Measurements from ENCODE around the gene TENM4. TPM values are rescaled to one million over a fixed set of nuclear protein-coding genes. Genes with fewer than 3 reads are reported as not detected.

TENM4 gene
- total RNA-seq, 1 experiment from 2014 or later: 25.0 TPM

GRCh38 chr11:79095424-79095823 is 345.4 kb downstream of the TENM4 start:
- Mint-ChIP-seq H3K4me3 (no peak overlapping the region), H3K27ac (no peak overlapping the region), H3K4me1 (peaks cover 12% of the 10 kb centered on the region), H3K36me3 (no peaks in the 10 kb centered on the region), H3K9me3 (peaks cover 9% of the 10 kb centered on the region; the same call in 1 of the 2 replicates), H3K27me3 (ENCODE audit: low read depth) (no peaks in the 10 kb centered on the region; the same call in 1 of the 2 replicates)
- ATAC-seq (no peak), DNase-seq (ENCODE audit: low spot score) (no peak)
- TF ChIP-seq TEAD4 (CRISPR knock-in tag; IDR thresholded peaks at IDR 0.05) (no peak), ELF4 (CRISPR knock-in tag; IDR thresholded peaks at IDR 0.05; ENCODE audit: low read depth) (no peak), ATF1 (CRISPR knock-in tag; IDR thresholded peaks at IDR 0.05) (no peak), ZNF425 (CRISPR knock-in tag; conservative IDR thresholded peaks at IDR 0.05) (no peak), GRHL2 (CRISPR knock-in tag; IDR thresholded peaks at IDR 0.05; ENCODE audit: insufficient replicate concordance, severe bottlenecking) (no peak), SMAD3 (CRISPR knock-in tag; IDR thresholded peaks at IDR 0.05; ENCODE audit: borderline replicate concordance) (no peak), JAZF1 (CRISPR knock-in tag; IDR thresholded peaks at IDR 0.05) (no peak)
- TF ChIP-seq, protein P1, sequence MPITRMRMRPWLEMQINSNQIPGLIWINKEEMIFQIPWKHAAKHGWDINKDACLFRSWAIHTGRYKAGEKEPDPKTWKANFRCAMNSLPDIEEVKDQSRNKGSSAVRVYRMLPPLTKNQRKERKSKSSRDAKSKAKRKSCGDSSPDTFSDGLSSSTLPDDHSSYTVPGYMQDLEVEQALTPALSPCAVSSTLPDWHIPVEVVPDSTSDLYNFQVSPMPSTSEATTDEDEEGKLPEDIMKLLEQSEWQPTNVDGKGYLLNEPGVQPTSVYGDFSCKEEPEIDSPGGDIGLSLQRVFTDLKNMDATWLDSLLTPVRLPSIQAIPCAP (CRISPR knock-in tag; IDR thresholded peaks at IDR 0.05): no peak
- TF ChIP-seq, protein P2, sequence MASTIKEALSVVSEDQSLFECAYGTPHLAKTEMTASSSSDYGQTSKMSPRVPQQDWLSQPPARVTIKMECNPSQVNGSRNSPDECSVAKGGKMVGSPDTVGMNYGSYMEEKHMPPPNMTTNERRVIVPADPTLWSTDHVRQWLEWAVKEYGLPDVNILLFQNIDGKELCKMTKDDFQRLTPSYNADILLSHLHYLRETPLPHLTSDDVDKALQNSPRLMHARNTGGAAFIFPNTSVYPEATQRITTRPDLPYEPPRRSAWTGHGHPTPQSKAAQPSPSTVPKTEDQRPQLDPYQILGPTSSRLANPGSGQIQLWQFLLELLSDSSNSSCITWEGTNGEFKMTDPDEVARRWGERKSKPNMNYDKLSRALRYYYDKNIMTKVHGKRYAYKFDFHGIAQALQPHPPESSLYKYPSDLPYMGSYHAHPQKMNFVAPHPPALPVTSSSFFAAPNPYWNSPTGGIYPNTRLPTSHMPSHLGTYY (CRISPR knock-in tag; IDR thresholded peaks at IDR 0.05): no peak
- TF ChIP-seq, protein P3, sequence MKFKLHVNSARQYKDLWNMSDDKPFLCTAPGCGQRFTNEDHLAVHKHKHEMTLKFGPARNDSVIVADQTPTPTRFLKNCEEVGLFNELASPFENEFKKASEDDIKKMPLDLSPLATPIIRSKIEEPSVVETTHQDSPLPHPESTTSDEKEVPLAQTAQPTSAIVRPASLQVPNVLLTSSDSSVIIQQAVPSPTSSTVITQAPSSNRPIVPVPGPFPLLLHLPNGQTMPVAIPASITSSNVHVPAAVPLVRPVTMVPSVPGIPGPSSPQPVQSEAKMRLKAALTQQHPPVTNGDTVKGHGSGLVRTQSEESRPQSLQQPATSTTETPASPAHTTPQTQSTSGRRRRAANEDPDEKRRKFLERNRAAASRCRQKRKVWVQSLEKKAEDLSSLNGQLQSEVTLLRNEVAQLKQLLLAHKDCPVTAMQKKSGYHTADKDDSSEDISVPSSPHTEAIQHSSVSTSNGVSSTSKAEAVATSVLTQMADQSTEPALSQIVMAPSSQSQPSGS (CRISPR knock-in tag; IDR thresholded peaks at IDR 0.05; ENCODE audit: borderline replicate concordance, low read depth): no peak
- POLR2A ChIA-PET: no interaction called here
- CTCF ChIA-PET: no interaction called here

GRCh38 chr11:79094616-79095015 is 346.2 kb downstream of the TENM4 start:
- H3K9me3 Mint-ChIP-seq: peaks cover 9% of the 10 kb centered on the region; the same call in 1 of the 2 replicates
- DNase-seq (ENCODE audit: low spot score) (no peak), ATAC-seq (no peak)
- CTCF ChIA-PET: no interaction called here
- no peaks in the 10 kb centered on the region for H3K36me3 Mint-ChIP-seq
- POLR2A ChIA-PET: no interaction called here
- no peaks in the 10 kb centered on the region for H3K27me3 Mint-ChIP-seq (ENCODE audit: low read depth)
- peaks cover 12% of the 10 kb centered on the region for H3K4me1 Mint-ChIP-seq
- TF ChIP-seq, protein P4, sequence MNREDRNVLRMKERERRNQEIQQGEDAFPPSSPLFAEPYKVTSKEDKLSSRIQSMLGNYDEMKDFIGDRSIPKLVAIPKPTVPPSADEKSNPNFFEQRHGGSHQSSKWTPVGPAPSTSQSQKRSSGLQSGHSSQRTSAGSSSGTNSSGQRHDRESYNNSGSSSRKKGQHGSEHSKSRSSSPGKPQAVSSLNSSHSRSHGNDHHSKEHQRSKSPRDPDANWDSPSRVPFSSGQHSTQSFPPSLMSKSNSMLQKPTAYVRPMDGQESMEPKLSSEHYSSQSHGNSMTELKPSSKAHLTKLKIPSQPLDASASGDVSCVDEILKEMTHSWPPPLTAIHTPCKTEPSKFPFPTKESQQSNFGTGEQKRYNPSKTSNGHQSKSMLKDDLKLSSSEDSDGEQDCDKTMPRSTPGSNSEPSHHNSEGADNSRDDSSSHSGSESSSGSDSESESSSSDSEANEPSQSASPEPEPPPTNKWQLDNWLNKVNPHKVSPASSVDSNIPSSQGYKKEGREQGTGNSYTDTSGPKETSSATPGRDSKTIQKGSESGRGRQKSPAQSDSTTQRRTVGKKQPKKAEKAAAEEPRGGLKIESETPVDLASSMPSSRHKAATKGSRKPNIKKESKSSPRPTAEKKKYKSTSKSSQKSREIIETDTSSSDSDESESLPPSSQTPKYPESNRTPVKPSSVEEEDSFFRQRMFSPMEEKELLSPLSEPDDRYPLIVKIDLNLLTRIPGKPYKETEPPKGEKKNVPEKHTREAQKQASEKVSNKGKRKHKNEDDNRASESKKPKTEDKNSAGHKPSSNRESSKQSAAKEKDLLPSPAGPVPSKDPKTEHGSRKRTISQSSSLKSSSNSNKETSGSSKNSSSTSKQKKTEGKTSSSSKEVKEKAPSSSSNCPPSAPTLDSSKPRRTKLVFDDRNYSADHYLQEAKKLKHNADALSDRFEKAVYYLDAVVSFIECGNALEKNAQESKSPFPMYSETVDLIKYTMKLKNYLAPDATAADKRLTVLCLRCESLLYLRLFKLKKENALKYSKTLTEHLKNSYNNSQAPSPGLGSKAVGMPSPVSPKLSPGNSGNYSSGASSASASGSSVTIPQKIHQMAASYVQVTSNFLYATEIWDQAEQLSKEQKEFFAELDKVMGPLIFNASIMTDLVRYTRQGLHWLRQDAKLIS (CRISPR knock-in tag; IDR thresholded peaks at IDR 0.05; ENCODE audit: borderline replicate concordance): no peak
- H3K4me3 Mint-ChIP-seq: no peak overlapping the region
- no peak overlapping the region for H3K27ac Mint-ChIP-seq

DNA sequence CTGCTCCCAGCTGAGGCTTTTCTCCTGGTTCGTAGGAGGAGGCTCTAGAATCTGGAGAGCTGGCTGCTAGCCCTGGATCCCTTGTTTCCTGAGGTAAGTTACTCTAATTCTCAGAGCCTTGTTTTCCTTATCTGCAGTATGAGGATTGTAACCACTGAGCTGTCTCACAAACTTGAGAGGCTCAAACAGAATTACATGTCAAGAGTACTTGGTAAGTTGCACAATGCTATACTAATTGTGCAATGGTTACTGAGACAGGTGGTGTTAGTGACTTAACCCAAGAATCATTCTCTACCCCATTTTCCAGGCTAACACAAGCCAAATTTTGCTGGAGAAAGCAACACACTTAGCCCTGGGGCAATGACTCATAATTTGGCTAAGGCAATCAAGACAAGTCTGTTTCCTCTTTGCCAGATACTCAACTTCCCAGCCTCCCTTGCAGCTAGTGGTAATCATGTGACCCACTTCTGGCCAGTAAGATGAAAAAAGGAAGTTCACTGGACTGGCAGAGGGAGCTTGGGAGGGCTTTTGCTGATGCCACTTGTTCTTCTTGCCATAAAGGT is 348.0 kb downstream of the TENM4 start:
- DNase-seq (ENCODE audit: low spot score) (no peak), ATAC-seq (no peak)
- Mint-ChIP-seq H3K27me3 (ENCODE audit: low read depth) (no peaks in the 10 kb centered on the region), H3K36me3 (no peaks in the 10 kb centered on the region), H3K9me3 (peaks cover 9% of the 10 kb centered on the region; the same call in 1 of the 2 replicates), H3K27ac (no peak overlapping the region), H3K4me1 (peaks cover 26% of the 10 kb centered on the region), H3K4me3 (no peak overlapping the region)
- TF ChIP-seq ZNF416 (CRISPR knock-in tag; IDR thresholded peaks at IDR 0.05): no peak
- no peak for TF ChIP-seq NFATC4 (CRISPR knock-in tag; IDR thresholded peaks at IDR 0.05)
- no peak for TF ChIP-seq CDX4 (CRISPR knock-in tag; IDR thresholded peaks at IDR 0.05; ENCODE audit: borderline replicate concordance)
- no peak for TF ChIP-seq TP53 (CRISPR knock-in tag; IDR thresholded peaks at IDR 0.05)
- TF ChIP-seq, protein P5, sequence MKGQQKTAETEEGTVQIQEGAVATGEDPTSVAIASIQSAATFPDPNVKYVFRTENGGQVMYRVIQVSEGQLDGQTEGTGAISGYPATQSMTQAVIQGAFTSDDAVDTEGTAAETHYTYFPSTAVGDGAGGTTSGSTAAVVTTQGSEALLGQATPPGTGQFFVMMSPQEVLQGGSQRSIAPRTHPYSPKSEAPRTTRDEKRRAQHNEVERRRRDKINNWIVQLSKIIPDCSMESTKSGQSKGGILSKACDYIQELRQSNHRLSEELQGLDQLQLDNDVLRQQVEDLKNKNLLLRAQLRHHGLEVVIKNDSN (CRISPR knock-in tag; IDR thresholded peaks at IDR 0.05): no peak
- TF ChIP-seq SP1 (CRISPR knock-in tag; conservative IDR thresholded peaks at IDR 0.05): no peak
- TF ChIP-seq FOXK1 (CRISPR knock-in tag; IDR thresholded peaks at IDR 0.05): no peak
- TF ChIP-seq RORB (CRISPR knock-in tag; IDR thresholded peaks at IDR 0.05): no peak
- no peak for TF ChIP-seq SMAD3 (CRISPR knock-in tag; IDR thresholded peaks at IDR 0.05; ENCODE audit: borderline replicate concordance)
- no peak for TF ChIP-seq ZNF396 (CRISPR knock-in tag; IDR thresholded peaks at IDR 0.05; ENCODE audit: borderline replicate concordance)
- ChIA-PET CTCF (no interaction called here), POLR2A (no interaction called here)

Data from WTC11 (cell line).